ENCODE results near the gene SERINC2. TPM values are rescaled to one million over a fixed set of nuclear protein-coding genes. Genes with fewer than 3 reads are reported as not detected.
"Not testable (repeated sequence)": the region's sequence is repeated elsewhere in the genome, so short reads cannot be mapped to it uniquely, and the experiment has no call there.

The SERINC2 gene
- total RNA-seq, 2 experiments from 2014 or later, result 0.14 TPM; not detected in 1

DNA sequence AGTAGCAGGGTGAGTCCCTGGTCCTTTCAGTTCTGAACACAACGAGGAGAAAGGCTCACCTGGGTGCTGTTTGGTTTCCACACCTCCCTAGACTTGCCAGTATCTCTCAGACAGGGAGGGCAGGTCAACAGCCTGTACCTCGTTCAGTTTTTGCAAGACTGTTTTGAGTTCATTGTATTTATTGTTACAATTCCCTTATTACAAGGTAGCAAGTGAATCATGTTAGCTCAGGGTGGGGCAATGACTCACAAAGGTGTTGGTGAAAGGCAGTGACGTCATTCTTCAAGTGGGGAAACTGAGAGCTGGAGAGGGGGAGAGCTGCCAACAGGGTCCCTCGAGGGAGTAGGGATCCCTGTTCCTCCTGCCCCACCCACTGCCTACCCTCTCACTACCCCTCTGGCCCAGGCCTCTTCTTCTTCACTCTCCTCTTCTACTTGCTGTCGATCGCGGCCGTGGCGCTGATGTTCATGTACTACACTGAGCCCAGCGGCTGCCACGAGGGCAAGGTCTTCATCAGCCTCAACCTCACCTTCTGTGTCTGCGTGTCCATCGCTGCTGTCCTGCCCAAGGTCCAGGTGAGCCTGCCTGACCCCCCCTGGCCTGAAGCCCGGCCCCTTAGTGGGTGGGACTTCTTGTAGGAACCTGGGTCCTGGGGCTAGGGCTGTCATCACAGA is 13.4 kb downstream of the SERINC2 start:
- Mint-ChIP-seq H3K4me3 (no peak overlapping the region), H3K27me3 (peaks cover 14% of the 10 kb centered on the region), H3K27ac (no peak overlapping the region), H3K9me3 (ENCODE audit: low read depth) (no peaks in the 10 kb centered on the region), H3K36me3 (ENCODE audit: low read depth) (no peaks in the 10 kb centered on the region), H3K4me1 (no peaks in the 10 kb centered on the region)
- no peak for DNase-seq
- intact Hi-C loops (cut with DNase I, micrococcal nuclease), result no loop called here
- ChIA-PET CTCF (interaction anchor here (2.5 kb wide), 1 partner anchor 32 kb away, joined by 16 read pairs; no protein-coding TSS in a partner anchor), POLR2A (no interaction called here)
- no peak for ATAC-seq

- ChIA-PET CTCF (interaction anchor here (0.7 to 1.4 kb wide), 3 partner anchors 122 to 1182 kb away, joined by 3 read pairs; no protein-coding TSS in a partner anchor), POLR2A (no interaction called here)
- intact Hi-C loops (cut with DNase I, micrococcal nuclease), result no loop called here
- no peaks in the 10 kb centered on the region for H3K4me1 Mint-ChIP-seq
- H3K36me3 Mint-ChIP-seq (ENCODE audit: low read depth), result no peaks in the 10 kb centered on the region
- peaks cover 13% of the 10 kb centered on the region for H3K27me3 Mint-ChIP-seq
- ATAC-seq, result no peak
- H3K27ac Mint-ChIP-seq, result no peak overlapping the region
- H3K4me3 Mint-ChIP-seq, result no peak overlapping the region
- H3K9me3 Mint-ChIP-seq (ENCODE audit: low read depth), result no peaks in the 10 kb centered on the region
- no peak for DNase-seq
Measured at GRCh38 chr1:31427322-31427721, 14.3 kb downstream of the SERINC2 start.

DNA sequence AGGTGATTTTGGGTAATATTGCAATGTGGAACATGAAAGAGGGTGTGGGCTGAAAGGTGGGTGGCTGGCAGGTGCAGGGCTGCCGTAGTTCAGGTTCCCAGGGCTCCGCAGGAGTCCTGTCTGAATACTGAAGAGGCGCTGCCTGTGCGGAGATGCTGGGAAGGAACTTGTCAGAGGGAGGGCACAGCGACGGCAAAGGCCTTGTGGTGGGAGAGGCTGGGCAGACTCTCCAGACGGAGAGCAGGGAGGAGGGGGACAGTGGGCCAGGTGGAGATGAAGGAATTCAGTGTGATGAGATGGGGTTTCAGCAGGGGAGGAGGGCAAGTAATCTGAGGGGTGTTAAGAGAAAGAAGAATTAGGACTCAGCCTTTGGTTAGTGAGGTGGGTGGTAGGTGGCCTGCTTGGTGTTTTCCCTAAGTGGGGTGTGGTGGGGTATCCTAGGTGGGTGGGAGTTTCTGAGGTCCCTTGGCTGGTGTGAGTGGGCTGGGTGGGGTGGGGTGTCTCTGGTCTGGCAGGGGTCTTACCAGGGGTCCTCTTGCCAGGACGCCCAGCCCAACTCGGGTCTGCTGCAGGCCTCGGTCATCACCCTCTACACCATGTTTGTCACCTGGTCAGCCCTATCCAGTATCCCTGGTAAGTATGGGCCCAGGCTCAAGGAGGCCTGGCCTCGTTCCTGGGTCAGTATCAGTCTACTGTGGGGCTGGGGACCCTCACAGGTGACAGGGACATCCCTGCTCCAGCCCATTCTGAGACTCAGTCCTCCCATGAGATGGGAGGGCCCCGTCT is 15.6 kb downstream of the SERINC2 start:
- CTCF ChIA-PET, result interaction anchor here (0.6 to 1.4 kb wide), 4 partner anchors 120 to 247 kb away, joined by 3 read pairs; no protein-coding TSS in a partner anchor
- no peak for DNase-seq
- POLR2A ChIA-PET, result no interaction called here
- no peaks in the 10 kb centered on the region for H3K4me1 Mint-ChIP-seq
- H3K36me3 Mint-ChIP-seq (ENCODE audit: low read depth), result no peaks in the 10 kb centered on the region
- no peak overlapping the region for H3K4me3 Mint-ChIP-seq
- H3K27ac Mint-ChIP-seq, result no peak overlapping the region
- ATAC-seq, result no peak
- no peaks in the 10 kb centered on the region for H3K9me3 Mint-ChIP-seq (ENCODE audit: low read depth)
- intact Hi-C loops (cut with DNase I, micrococcal nuclease), result no loop called here
- H3K27me3 Mint-ChIP-seq, result peaks cover 4% of the 10 kb centered on the region

- no peaks in the 10 kb centered on the region for H3K27me3 Mint-ChIP-seq
- H3K36me3 Mint-ChIP-seq (ENCODE audit: low read depth), result no peaks in the 10 kb centered on the region
- intact Hi-C loops (cut with DNase I, micrococcal nuclease), result no loop called here
- ChIA-PET POLR2A (no interaction called here), CTCF (interaction anchor here (0.6 kb wide), 1 partner anchor 15 kb away, joined by 3 read pairs; no protein-coding TSS in a partner anchor)
- H3K27ac Mint-ChIP-seq, result no peak overlapping the region
- DNase-seq (no peak), ATAC-seq (no peak)
- H3K4me1 Mint-ChIP-seq, result no peaks in the 10 kb centered on the region
- no peak overlapping the region for H3K4me3 Mint-ChIP-seq
- H3K9me3 Mint-ChIP-seq (ENCODE audit: low read depth), result no peaks in the 10 kb centered on the region
Measured at GRCh38 chr1:31429583-31429982, 16.6 kb downstream of the SERINC2 start.

DNA sequence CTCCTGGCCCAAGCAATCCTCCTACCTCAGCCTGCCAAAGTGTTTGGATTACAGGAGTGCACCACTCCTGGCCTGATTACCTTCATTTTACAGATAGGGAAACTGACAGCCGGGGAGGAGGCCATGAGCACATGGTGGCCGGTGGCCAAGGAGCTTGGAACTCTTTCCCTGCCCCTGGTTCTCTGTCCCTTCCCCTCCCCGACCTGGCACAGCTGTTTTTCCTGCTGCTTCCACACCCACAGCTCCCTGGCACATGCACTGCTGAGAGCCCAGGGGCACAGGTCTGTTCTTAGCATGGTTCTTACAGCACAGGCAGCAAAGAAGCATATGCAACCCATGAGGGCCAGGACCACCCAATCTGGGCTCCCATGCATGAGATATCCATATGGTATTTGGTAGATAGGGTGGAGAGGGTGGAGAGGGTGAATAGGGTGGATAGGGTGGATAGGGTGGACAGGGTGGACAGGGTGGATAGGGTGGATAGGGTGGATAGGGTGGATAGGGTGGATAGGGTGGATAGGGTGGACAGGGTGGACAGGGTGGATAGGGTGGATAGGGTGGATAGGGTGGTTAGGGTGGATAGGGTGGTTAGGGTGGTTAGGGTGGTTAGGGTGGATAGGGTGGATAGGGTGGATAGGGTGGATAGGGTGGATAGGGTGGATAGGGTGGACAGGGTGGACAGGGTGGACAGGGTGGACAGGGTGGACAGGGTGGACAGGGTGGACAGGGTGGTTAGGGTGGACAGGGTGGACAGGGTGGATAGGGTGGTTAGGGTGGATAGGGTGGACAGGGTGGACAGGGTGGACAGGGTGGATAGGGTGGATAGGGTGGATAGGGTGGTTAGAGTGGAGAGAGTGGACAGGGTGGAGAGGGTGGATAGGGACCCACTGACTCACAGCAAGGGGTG is 18.6 kb downstream of the SERINC2 start:
- POLR2A ChIA-PET, result interaction anchor here (0.6 kb wide), 1 partner anchor 375 kb away, joined by 7 read pairs; no protein-coding TSS in a partner anchor
- H3K9me3 Mint-ChIP-seq (ENCODE audit: low read depth); H3K27me3 Mint-ChIP-seq; H3K4me1 Mint-ChIP-seq; DNase-seq; H3K4me3 Mint-ChIP-seq; CTCF ChIA-PET; ATAC-seq; intact Hi-C loops (cut with DNase I, micrococcal nuclease); H3K27ac Mint-ChIP-seq; H3K36me3 Mint-ChIP-seq (ENCODE audit: low read depth): not testable (repeated sequence)

- ChIA-PET POLR2A (interaction anchor here (0.6 kb wide), 1 partner anchor 91 kb away, joined by 3 read pairs; no protein-coding TSS in a partner anchor), CTCF (interaction anchor here (0.6 to 1.7 kb wide), 3 partner anchors 38 to 313 kb away, joined by 3 to 4 read pairs (median 4); no protein-coding TSS in a partner anchor)
- Mint-ChIP-seq H3K36me3 (ENCODE audit: low read depth) (no peaks in the 10 kb centered on the region), H3K27me3 (no peaks in the 10 kb centered on the region), H3K27ac (no peak overlapping the region), H3K9me3 (ENCODE audit: low read depth) (no peaks in the 10 kb centered on the region), H3K4me3 (no peak overlapping the region), H3K4me1 (no peaks in the 10 kb centered on the region)
- no peak for DNase-seq
- no peak for ATAC-seq
- intact Hi-C loops (cut with DNase I, micrococcal nuclease), result no loop called here
Measured at GRCh38 chr1:31432592-31433395, 19.8 kb downstream of the SERINC2 start.

GRCh38 chr1:31433396-31433930 is 20.4 kb downstream of the SERINC2 start:
- POLR2A ChIA-PET, result interaction anchor here (0.6 kb wide), 1 partner anchor 92 kb away, joined by 3 read pairs; no protein-coding TSS in a partner anchor
- CTCF ChIA-PET, result interaction anchor here (0.6 to 1.7 kb wide), 4 partner anchors 12 to 312 kb away, joined by 3 to 4 read pairs (median 4); no protein-coding TSS in a partner anchor

DNA sequence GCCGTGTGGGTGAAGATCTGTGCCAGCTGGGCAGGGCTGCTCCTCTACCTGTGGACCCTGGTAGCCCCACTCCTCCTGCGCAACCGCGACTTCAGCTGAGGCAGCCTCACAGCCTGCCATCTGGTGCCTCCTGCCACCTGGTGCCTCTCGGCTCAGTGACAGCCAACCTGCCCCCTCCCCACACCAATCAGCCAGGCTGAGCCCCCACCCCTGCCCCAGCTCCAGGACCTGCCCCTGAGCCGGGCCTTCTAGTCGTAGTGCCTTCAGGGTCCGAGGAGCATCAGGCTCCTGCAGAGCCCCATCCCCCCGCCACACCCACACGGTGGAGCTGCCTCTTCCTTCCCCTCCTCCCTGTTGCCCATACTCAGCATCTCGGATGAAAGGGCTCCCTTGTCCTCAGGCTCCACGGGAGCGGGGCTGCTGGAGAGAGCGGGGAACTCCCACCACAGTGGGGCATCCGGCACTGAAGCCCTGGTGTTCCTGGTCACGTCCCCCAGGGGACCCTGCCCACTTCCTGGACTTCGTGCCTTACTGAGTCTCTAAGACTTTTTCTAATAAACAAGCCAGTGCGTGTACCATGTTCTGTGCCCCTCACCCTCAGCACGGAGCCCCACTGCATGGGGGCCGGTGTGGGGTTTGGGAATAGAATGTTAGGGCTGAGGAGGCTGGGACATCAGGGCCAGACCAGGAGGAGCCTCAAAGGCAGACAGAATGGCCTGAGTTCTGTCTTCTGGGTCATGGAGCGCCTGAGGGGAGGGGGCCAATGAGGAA is 21.3 kb downstream of the SERINC2 start:
- ChIA-PET POLR2A (no interaction called here), CTCF (interaction anchor here (0.8 to 1.7 kb wide), 2 partner anchors 13 to 40 kb away, joined by 3 to 4 read pairs; no protein-coding TSS in a partner anchor)
- DNase-seq (no peak), ATAC-seq (no peak)
- intact Hi-C loops (cut with DNase I, micrococcal nuclease), result no loop called here
- H3K36me3 Mint-ChIP-seq (ENCODE audit: low read depth), result no peaks in the 10 kb centered on the region
- H3K4me1 Mint-ChIP-seq, result no peaks in the 10 kb centered on the region
- H3K4me3 Mint-ChIP-seq, result no peak overlapping the region
- no peaks in the 10 kb centered on the region for H3K9me3 Mint-ChIP-seq (ENCODE audit: low read depth)
- H3K27ac Mint-ChIP-seq, result no peak overlapping the region
- no peaks in the 10 kb centered on the region for H3K27me3 Mint-ChIP-seq

More at GRCh38 chr1:31433396-31433930, 20.4 kb downstream of the SERINC2 start:
- Mint-ChIP-seq H3K9me3 (ENCODE audit: low read depth) (no peaks in the 10 kb centered on the region), H3K4me3 (no peak overlapping the region), H3K27me3 (no peaks in the 10 kb centered on the region), H3K36me3 (ENCODE audit: low read depth) (no peaks in the 10 kb centered on the region), H3K4me1 (no peaks in the 10 kb centered on the region), H3K27ac (no peak overlapping the region)
- intact Hi-C loops (cut with DNase I, micrococcal nuclease), result no loop called here
- ATAC-seq, result no peak
- DNase-seq, result no peak

GRCh38 chr1:31434979-31435378 is 22.0 kb downstream of the SERINC2 start:
- intact Hi-C loops (cut with DNase I, micrococcal nuclease), result no loop called here
- POLR2A ChIA-PET, result no interaction called here
- ATAC-seq, result no peak
- no peaks in the 10 kb centered on the region for H3K36me3 Mint-ChIP-seq (ENCODE audit: low read depth)
- H3K27me3 Mint-ChIP-seq, result no peaks in the 10 kb centered on the region
- no peaks in the 10 kb centered on the region for H3K9me3 Mint-ChIP-seq (ENCODE audit: low read depth)
- H3K27ac Mint-ChIP-seq, result no peak overlapping the region
- no peak for DNase-seq
- CTCF ChIA-PET, result no interaction called here
- H3K4me3 Mint-ChIP-seq, result no peak overlapping the region
- no peaks in the 10 kb centered on the region for H3K4me1 Mint-ChIP-seq

Data from activated CD4-positive, alpha-beta T cell treated with anti-CD3 and anti-CD28 coated beads for 36 hours (primary cell).